KMS-11 (cell line): ENCODE data around the gene SCUBE1.

ENCODE experiments used
- H2AFZ ChIP-seq: fragments of 200-600 bp; sonication (generic); 2 replicates; pipeline ENCODE4 v1.6.1; 2016; ENCODE audit warnings: antibody characterized with exemption, mixed run types, low read depth
- H3K27ac ChIP-seq: fragments of 200-600 bp; sonication (generic); 2 replicates; pipeline ENCODE4 v1.6.1; 2016; ENCODE audit warnings: mild to moderate bottlenecking, mixed run types
- H3K27me3 ChIP-seq: fragments of 200-600 bp; sonication (generic); 2 replicates; pipeline ENCODE4 v1.6.1; 2017; ENCODE audit warnings: mild to moderate bottlenecking, low read depth, mixed run types, moderate library complexity; ENCODE audit not compliant: insufficient read depth
- H3K36me3 ChIP-seq: fragments of 200-600 bp; sonication (generic); 2 replicates; pipeline ENCODE4 v1.6.1; 2017; ENCODE audit warnings: mild to moderate bottlenecking, mixed run types; ENCODE audit not compliant: insufficient read depth
- H3K4me1 ChIP-seq: fragments of 200-600 bp; sonication (generic); 2 replicates; pipeline ENCODE4 v1.6.1; 2016; ENCODE audit warnings: mild to moderate bottlenecking, low read depth, mixed run types; ENCODE audit not compliant: poor library complexity, severe bottlenecking
- H3K4me2 ChIP-seq: fragments of 200-600 bp; sonication (generic); 2 replicates; pipeline ENCODE4 v1.7.0; 2016; ENCODE audit warnings: mild to moderate bottlenecking, mixed run types
- H3K4me3 ChIP-seq: fragments of 200-600 bp; sonication (generic); IDR thresholded peaks from 2 replicates; pipeline ENCODE4 v1.6.1; 2017; ENCODE audit warnings: low read depth, low read length, mixed read lengths; ENCODE audit not compliant: insufficient read depth
- H3K79me2 ChIP-seq: fragments of 200-600 bp; sonication (generic); 2 replicates; pipeline ENCODE4 v1.6.1; 2016; ENCODE audit warnings: low read depth, mixed run types; ENCODE audit not compliant: insufficient read depth
- H3K9ac ChIP-seq: fragments of 200-600 bp; sonication (generic); 2 replicates; pipeline ENCODE4 v1.6.1; 2016; ENCODE audit warnings: mild to moderate bottlenecking, mixed run types
- H4K20me1 ChIP-seq: fragments of 200-600 bp; sonication (generic); 2 replicates; pipeline ENCODE4 v1.6.1; 2016; ENCODE audit warnings: mild to moderate bottlenecking, mixed run types; ENCODE audit not compliant: insufficient read depth
- TF ChIP-seq, protein P1 (sequence below): fragments of 200-600 bp; sonication (generic); conservative IDR thresholded peaks from 2 replicates; pipeline ENCODE4 v1.6.1; 2017; ENCODE audit warnings: low read depth, mild to moderate bottlenecking, antibody characterized with exemption, low read length, moderate library complexity, mixed read lengths

Gene SCUBE1

DNA sequence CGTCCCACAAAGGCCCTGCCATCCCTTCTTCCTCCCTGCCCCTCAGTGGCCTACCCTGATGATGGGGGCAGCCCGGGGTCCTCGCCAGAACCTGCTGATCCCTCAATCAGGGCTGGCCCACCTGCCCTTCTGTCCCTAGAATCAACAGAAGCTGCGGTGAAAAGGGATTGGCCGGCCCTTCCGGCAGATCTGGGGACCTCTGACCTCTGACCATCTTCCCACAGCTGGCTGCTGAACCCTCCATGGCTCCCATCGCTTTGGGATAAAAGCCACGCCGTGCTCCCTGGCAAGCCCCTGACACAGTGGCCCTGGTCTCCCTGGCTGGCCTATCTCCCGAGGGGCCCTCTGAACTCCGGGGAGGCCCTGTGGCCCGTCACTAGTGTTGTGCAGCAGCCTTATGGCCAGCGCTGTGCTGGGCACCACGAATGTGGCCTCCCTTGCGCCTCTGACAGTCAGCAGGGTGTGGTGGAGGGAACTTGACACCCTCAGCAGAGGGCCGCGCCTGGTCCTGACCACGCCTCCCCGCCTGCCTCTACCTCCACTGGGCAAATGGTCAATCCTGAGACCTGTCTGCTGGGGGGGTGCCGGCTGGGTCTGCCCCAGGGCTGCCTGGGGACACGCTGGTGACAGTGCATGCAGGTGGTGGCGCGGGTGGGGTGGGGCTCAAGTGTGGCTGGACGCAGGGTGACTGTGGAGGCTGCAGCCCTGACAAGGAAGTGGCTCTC, 98.2 kb downstream of the SCUBE1 start:
- Histone ChIP-seq H3K4me1 (no peaks in the 10 kb centered on the region), H3K4me3 (no peak overlapping the region), H4K20me1 (no peaks in the 10 kb centered on the region), H3K79me2 (no peaks in the 10 kb centered on the region), H3K4me2 (no peak overlapping the region), H3K27ac (no peak overlapping the region), H3K36me3 (no peaks in the 10 kb centered on the region), H3K27me3 (peaks cover 5% of the 10 kb centered on the region; the same call in 1 of the 2 replicates), H3K9ac (no peak overlapping the region), H2AFZ (no peak overlapping the region)
- TF ChIP-seq, protein P1, sequence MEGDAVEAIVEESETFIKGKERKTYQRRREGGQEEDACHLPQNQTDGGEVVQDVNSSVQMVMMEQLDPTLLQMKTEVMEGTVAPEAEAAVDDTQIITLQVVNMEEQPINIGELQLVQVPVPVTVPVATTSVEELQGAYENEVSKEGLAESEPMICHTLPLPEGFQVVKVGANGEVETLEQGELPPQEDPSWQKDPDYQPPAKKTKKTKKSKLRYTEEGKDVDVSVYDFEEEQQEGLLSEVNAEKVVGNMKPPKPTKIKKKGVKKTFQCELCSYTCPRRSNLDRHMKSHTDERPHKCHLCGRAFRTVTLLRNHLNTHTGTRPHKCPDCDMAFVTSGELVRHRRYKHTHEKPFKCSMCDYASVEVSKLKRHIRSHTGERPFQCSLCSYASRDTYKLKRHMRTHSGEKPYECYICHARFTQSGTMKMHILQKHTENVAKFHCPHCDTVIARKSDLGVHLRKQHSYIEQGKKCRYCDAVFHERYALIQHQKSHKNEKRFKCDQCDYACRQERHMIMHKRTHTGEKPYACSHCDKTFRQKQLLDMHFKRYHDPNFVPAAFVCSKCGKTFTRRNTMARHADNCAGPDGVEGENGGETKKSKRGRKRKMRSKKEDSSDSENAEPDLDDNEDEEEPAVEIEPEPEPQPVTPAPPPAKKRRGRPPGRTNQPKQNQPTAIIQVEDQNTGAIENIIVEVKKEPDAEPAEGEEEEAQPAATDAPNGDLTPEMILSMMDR = no peak

DNA sequence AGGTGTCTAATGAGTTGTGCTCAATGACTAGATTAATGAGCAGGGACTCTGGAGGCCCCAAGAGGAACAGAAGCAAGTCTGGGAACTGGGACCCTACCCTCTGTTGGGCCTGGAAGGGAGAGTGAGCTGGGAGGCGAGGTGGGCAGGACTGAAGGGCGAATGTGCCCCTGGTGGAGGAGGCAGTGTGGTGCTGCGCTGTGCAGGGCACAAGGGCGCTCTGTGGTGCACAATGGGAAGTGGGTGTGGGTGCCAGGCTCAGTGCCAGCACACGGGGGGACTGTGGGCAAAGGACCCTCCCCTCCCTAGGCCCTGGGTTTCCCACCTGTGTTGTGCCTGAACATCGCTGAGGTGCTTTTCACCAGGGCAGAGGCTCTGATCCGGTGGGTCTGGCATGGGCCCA, 98.8 kb downstream of the SCUBE1 start:
- no peak overlapping the region for H3K27ac ChIP-seq
- TF ChIP-seq, protein P1 = no peak
- H3K9ac ChIP-seq = no peak overlapping the region
- H3K79me2 ChIP-seq = no peaks in the 10 kb centered on the region
- no peaks in the 10 kb centered on the region for H4K20me1 ChIP-seq
- no peak overlapping the region for H2AFZ ChIP-seq
- no peak overlapping the region for H3K4me2 ChIP-seq
- no peak overlapping the region for H3K4me3 ChIP-seq
- no peaks in the 10 kb centered on the region for H3K36me3 ChIP-seq
- H3K4me1 ChIP-seq = no peaks in the 10 kb centered on the region
- H3K27me3 ChIP-seq = peaks cover 8% of the 10 kb centered on the region; the same call in 1 of the 2 replicates

DNA sequence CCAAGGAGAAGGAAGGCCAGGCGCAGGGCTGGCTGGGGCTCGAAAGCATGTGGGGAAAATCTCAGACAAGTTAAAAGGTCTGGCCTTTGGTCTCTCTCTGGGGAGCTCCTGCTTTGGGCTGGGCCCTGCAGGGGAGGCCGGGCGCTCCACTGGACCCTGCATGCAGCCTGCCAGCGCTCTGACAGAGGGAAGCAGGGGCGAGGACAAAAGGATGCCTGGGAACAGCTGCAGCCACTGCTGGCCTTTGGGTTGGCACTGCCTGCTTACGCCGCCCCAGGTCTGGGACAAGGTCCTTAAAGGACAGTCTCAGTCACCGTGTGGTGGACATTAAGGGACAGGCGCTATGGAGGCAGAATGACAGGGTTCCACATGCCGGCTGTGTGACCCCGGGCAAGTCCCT, 99.8 kb downstream of the SCUBE1 start:
- TF ChIP-seq, protein P1 = no peak
- Histone ChIP-seq H3K27me3 (peaks cover 8% of the 10 kb centered on the region; the same call in 1 of the 2 replicates), H3K4me3 (no peak overlapping the region), H4K20me1 (no peaks in the 10 kb centered on the region), H3K79me2 (no peaks in the 10 kb centered on the region), H3K9ac (no peak overlapping the region), H3K4me2 (no peak overlapping the region), H2AFZ (no peak overlapping the region), H3K36me3 (no peaks in the 10 kb centered on the region), H3K4me1 (no peaks in the 10 kb centered on the region), H3K27ac (no peak overlapping the region)

DNA sequence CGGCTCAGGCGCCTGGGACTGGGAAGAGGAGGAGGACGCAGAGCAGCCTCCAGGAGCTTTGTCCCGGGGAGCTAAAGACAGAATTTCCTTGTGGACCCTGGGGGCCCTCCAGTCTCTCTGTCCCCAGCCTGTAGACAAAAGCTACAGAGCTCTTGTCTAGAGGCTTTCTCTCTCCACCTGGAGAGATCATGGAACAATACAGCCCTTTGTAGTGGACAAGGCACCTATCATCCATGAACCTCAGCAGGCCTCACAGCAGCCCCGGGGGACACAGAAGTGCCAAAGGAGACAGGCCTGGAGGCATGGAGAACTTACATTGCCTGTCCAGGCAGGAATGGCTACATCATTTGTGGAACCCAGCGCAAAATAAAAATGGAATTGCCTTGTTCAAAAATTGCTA, 100.5 kb downstream of the SCUBE1 start:
- TF ChIP-seq, protein P1 = no peak
- Histone ChIP-seq H2AFZ (no peak overlapping the region), H3K27ac (no peak overlapping the region), H3K4me3 (no peak overlapping the region), H4K20me1 (no peaks in the 10 kb centered on the region), H3K4me1 (no peaks in the 10 kb centered on the region), H3K79me2 (no peaks in the 10 kb centered on the region), H3K4me2 (no peak overlapping the region), H3K27me3 (peaks cover 8% of the 10 kb centered on the region; the same call in 1 of the 2 replicates), H3K36me3 (no peaks in the 10 kb centered on the region), H3K9ac (no peak overlapping the region)
